Neural cell (in vitro differentiated cells): ENCODE data around the gene VSTM4. TPM values are rescaled to one million over a fixed set of nuclear protein-coding genes. Genes with fewer than 3 reads are reported as not detected.

Experiments used
- H2AFZ ChIP-seq: fragments of 200-600, 300-800 bp; sonication (generic), shearing (Covaris generic); 2 replicates; pipeline ENCODE4 v1.6.0; 2014; ENCODE audit warnings: low read depth, mild to moderate bottlenecking, antibody characterized with exemption, low read length, moderate library complexity
- H3F3A ChIP-seq: fragments of 200-600 bp; shearing (Covaris generic); 2 replicates; pipeline ENCODE4 v1.6.1; 2016; ENCODE audit warnings: mild to moderate bottlenecking, moderate library complexity, mixed read lengths, antibody characterized with exemption, low read length; ENCODE audit not compliant: insufficient read depth, poor library complexity, severe bottlenecking
- H3K27ac ChIP-seq: fragments of 200-600, 300-800 bp; sonication (generic), shearing (Covaris generic); 2 replicates; pipeline ENCODE4 v1.5.1; 2014; ENCODE audit warnings: mild to moderate bottlenecking, low read length, moderate library complexity
- H3K27me3 ChIP-seq: fragments of 300-800, 200-600 bp; sonication (generic), shearing (Covaris generic); 2 replicates; pipeline ENCODE4 v1.6.0; 2014; ENCODE audit warnings: mild to moderate bottlenecking, low read depth, low read length, moderate library complexity; ENCODE audit not compliant: insufficient read depth
- H3K36me3 ChIP-seq: fragments of 300-800, 200-600 bp; sonication (generic), shearing (Covaris generic); 2 replicates; pipeline ENCODE4 v1.5.1; 2014; ENCODE audit warnings: mild to moderate bottlenecking, antibody characterized with exemption, low read length, moderate library complexity; ENCODE audit not compliant: insufficient read depth
- H3K4me2 ChIP-seq: fragments of 300-800, 200-600 bp; sonication (generic), shearing (Covaris generic); 2 replicates; pipeline ENCODE4 v1.6.0; 2014; ENCODE audit warnings: mild to moderate bottlenecking, low read length
- H3K4me3 ChIP-seq: fragments of 300-800, 200-600 bp; sonication (generic), shearing (Covaris generic); 2 replicates; pipeline ENCODE4 v1.5.1; 2014; ENCODE audit warnings: mild to moderate bottlenecking, low read length, moderate library complexity
- H3K79me2 ChIP-seq: fragments of 200-600 bp; shearing (Covaris generic); replicated peaks from 2 replicates; pipeline ENCODE4 v1.6.0; 2014; ENCODE audit warnings: mild to moderate bottlenecking, low read length, moderate library complexity; ENCODE audit not compliant: insufficient read depth
- H3K9ac ChIP-seq: fragments of 300-800, 200-600 bp; sonication (generic), shearing (Covaris generic); 2 replicates; pipeline ENCODE4 v1.6.1; 2016; ENCODE audit warnings: mild to moderate bottlenecking, low read length, mixed read lengths
- H3K9me2 ChIP-seq: fragments of 200-600 bp; shearing (Covaris generic); 2 replicates; pipeline ENCODE4 v1.6.1; 2016; ENCODE audit warnings: mild to moderate bottlenecking, low read length, mixed read lengths; ENCODE audit not compliant: insufficient read depth
- H3K9me3 ChIP-seq: fragments of 200-600, 300-800 bp; sonication (generic), shearing (Covaris generic); 2 replicates; pipeline ENCODE4 v1.6.1; 2016; ENCODE audit warnings: mild to moderate bottlenecking, mixed run types, low read length, moderate library complexity, mixed read lengths
- H4K20me1 ChIP-seq: fragments of 200-600 bp; shearing (Covaris generic); 2 replicates; pipeline ENCODE4 v1.6.1; 2016; ENCODE audit warnings: mild to moderate bottlenecking, mixed run types; ENCODE audit not compliant: insufficient read depth
- EP300 ChIP-seq: fragments of 450-650 bp; conservative IDR thresholded peaks from 2 replicates; pipeline ENCODE4 v1.6.1; 2014; ENCODE audit warnings: antibody characterized with exemption, mild to moderate bottlenecking, moderate library complexity; ENCODE audit not compliant: poor library complexity, severe bottlenecking
- EZH2 ChIP-seq: fragments of 200-600, 300-800 bp; shearing (Covaris generic), sonication (generic); IDR thresholded peaks from 2 replicates; pipeline ENCODE4 v1.6.1; 2014; ENCODE audit warnings: antibody characterized with exemption, low read length, borderline replicate concordance, mild to moderate bottlenecking; ENCODE audit not compliant: insufficient read depth, poor library complexity, severe bottlenecking
- MXI1 ChIP-seq: fragments of 450-650 bp; conservative IDR thresholded peaks from 2 replicates; pipeline ENCODE4 v1.6.1; 2014; ENCODE audit warnings: antibody characterized with exemption, mild to moderate bottlenecking; ENCODE audit not compliant: poor library complexity, severe bottlenecking
- POLR2AphosphoS5 ChIP-seq: IDR thresholded peaks from 2 replicates; pipeline ENCODE4 v1.6.1; 2012
- RAD21 ChIP-seq: fragments of 450-650 bp; conservative IDR thresholded peaks from 2 replicates; pipeline ENCODE4 v1.6.1; 2014; ENCODE audit warnings: antibody characterized with exemption, mild to moderate bottlenecking, moderate library complexity
- SMC3 ChIP-seq: fragments of 450-650 bp; conservative IDR thresholded peaks from 2 replicates; pipeline ENCODE4 v1.6.1; 2014; ENCODE audit warnings: antibody characterized with exemption, mild to moderate bottlenecking, moderate library complexity; ENCODE audit not compliant: poor library complexity
- TAF1 ChIP-seq: IDR thresholded peaks from 2 replicates; pipeline ENCODE4 v1.6.1; 2012; ENCODE audit warnings: low read depth
- polyA plus RNA-seq: library from polyadenylated mRNA; depleted of rRNA; stranded (reverse); fragments of >200 nt; gene quantifications from 2 replicates; pipeline ENCODE4 v1.2.3, GENCODE V29; 2014
- TF ChIP-seq, protein P1 (sequence below): IDR thresholded peaks from 2 replicates; pipeline ENCODE4 v1.6.1; 2012; ENCODE audit warnings: borderline replicate concordance
- TF ChIP-seq, protein P2 (sequence below): fragments of 450-650 bp; IDR thresholded peaks from 2 replicates; pipeline ENCODE4 v1.5.1; 2014; ENCODE audit warnings: antibody characterized with exemption, mild to moderate bottlenecking, moderate library complexity; ENCODE audit not compliant: poor library complexity, severe bottlenecking

The VSTM4 gene
- polyA plus RNA-seq, 1 donor from 2014 or later = 0.52 TPM

DNA sequence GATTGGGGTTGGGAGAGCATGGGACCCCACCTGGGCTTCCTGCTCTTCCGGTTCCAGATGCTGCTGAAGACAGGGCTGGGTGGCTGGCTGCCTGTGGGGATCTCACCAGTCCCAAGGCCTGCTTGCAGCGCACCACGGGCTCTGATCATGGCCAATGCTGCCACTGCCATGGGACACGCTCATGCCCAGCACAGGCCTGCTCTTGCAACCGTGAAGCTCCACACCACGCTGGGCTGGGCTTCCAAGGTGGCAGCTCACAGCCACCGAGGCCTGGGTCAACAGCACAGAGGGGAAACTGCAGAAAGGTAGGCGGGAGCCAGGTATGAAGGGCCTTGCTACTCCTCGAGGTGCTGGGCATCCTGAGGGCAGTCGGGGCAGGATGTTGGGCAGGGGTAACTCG lies 103.6 kb downstream of the VSTM4 start:
- no peak overlapping the region for H3K9ac ChIP-seq
- H3K9me2 ChIP-seq = no peaks in the 10 kb centered on the region
- no peaks in the 10 kb centered on the region for H3K27me3 ChIP-seq
- H3K9me3 ChIP-seq = no peaks in the 10 kb centered on the region
- H3K4me3 ChIP-seq = no peak overlapping the region
- no peaks in the 10 kb centered on the region for H4K20me1 ChIP-seq
- H3K4me2 ChIP-seq = no peak overlapping the region
- H3K79me2 ChIP-seq = no peaks in the 10 kb centered on the region
- no peaks in the 10 kb centered on the region for H3F3A ChIP-seq
- H3K27ac ChIP-seq = no peak overlapping the region
- H2AFZ ChIP-seq = no peak overlapping the region
- TF ChIP-seq, protein P1, sequence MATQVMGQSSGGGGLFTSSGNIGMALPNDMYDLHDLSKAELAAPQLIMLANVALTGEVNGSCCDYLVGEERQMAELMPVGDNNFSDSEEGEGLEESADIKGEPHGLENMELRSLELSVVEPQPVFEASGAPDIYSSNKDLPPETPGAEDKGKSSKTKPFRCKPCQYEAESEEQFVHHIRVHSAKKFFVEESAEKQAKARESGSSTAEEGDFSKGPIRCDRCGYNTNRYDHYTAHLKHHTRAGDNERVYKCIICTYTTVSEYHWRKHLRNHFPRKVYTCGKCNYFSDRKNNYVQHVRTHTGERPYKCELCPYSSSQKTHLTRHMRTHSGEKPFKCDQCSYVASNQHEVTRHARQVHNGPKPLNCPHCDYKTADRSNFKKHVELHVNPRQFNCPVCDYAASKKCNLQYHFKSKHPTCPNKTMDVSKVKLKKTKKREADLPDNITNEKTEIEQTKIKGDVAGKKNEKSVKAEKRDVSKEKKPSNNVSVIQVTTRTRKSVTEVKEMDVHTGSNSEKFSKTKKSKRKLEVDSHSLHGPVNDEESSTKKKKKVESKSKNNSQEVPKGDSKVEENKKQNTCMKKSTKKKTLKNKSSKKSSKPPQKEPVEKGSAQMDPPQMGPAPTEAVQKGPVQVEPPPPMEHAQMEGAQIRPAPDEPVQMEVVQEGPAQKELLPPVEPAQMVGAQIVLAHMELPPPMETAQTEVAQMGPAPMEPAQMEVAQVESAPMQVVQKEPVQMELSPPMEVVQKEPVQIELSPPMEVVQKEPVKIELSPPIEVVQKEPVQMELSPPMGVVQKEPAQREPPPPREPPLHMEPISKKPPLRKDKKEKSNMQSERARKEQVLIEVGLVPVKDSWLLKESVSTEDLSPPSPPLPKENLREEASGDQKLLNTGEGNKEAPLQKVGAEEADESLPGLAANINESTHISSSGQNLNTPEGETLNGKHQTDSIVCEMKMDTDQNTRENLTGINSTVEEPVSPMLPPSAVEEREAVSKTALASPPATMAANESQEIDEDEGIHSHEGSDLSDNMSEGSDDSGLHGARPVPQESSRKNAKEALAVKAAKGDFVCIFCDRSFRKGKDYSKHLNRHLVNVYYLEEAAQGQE = no peak
- no peak for TF ChIP-seq TAF1
- H3K36me3 ChIP-seq = no peaks in the 10 kb centered on the region

DNA sequence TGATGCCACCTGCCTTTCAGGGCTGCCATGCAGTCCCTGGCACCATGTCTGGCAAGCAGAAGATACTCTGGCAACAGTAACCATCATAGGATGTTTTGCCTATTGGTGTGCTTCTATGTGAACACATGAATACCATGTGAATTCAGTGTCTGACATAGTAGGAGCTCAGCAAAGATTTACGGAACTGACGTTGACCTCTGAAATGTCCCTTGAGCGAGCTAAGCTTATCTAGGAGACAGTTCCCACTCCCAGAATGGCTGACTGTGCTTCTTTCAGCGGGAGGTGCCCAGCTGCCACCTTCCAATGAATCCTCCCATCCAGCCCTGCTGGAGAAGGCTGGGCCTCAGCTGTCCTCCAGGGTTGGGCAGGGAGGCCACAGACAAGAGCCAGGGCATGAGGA lies 104.5 kb downstream of the VSTM4 start:
- no peaks in the 10 kb centered on the region for H3K79me2 ChIP-seq
- H3F3A ChIP-seq = no peaks in the 10 kb centered on the region
- no peak overlapping the region for H3K4me3 ChIP-seq
- no peaks in the 10 kb centered on the region for H4K20me1 ChIP-seq
- H3K4me2 ChIP-seq = no peak overlapping the region
- H3K9me3 ChIP-seq = no peaks in the 10 kb centered on the region
- TF ChIP-seq, protein P1 = no peak
- no peak for TF ChIP-seq MXI1
- TF ChIP-seq, protein P2, sequence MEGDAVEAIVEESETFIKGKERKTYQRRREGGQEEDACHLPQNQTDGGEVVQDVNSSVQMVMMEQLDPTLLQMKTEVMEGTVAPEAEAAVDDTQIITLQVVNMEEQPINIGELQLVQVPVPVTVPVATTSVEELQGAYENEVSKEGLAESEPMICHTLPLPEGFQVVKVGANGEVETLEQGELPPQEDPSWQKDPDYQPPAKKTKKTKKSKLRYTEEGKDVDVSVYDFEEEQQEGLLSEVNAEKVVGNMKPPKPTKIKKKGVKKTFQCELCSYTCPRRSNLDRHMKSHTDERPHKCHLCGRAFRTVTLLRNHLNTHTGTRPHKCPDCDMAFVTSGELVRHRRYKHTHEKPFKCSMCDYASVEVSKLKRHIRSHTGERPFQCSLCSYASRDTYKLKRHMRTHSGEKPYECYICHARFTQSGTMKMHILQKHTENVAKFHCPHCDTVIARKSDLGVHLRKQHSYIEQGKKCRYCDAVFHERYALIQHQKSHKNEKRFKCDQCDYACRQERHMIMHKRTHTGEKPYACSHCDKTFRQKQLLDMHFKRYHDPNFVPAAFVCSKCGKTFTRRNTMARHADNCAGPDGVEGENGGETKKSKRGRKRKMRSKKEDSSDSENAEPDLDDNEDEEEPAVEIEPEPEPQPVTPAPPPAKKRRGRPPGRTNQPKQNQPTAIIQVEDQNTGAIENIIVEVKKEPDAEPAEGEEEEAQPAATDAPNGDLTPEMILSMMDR = no peak
- no peak for TF ChIP-seq EP300
- TF ChIP-seq POLR2AphosphoS5 = no peak
- TF ChIP-seq TAF1 = no peak
- no peak for TF ChIP-seq EZH2
- TF ChIP-seq SMC3 = no peak
- TF ChIP-seq RAD21 = no peak
- H3K27ac ChIP-seq = no peak overlapping the region
- no peak overlapping the region for H2AFZ ChIP-seq
- H3K36me3 ChIP-seq = no peaks in the 10 kb centered on the region
- no peak overlapping the region for H3K9ac ChIP-seq
- H3K9me2 ChIP-seq = no peaks in the 10 kb centered on the region
- no peaks in the 10 kb centered on the region for H3K27me3 ChIP-seq
